GM18498 (cell line): ENCODE data around the gene PLEKHG2.

Experiments used
- ATAC-seq: cut with Tn5 transposase; IDR thresholded peaks from one replicate; pipeline ENCODE4 v1.9.1; 2021; ENCODE audit warnings: mild to moderate bottlenecking, moderate library complexity; ENCODE audit not compliant: unreplicated experiment

PLEKHG2 gene

DNA sequence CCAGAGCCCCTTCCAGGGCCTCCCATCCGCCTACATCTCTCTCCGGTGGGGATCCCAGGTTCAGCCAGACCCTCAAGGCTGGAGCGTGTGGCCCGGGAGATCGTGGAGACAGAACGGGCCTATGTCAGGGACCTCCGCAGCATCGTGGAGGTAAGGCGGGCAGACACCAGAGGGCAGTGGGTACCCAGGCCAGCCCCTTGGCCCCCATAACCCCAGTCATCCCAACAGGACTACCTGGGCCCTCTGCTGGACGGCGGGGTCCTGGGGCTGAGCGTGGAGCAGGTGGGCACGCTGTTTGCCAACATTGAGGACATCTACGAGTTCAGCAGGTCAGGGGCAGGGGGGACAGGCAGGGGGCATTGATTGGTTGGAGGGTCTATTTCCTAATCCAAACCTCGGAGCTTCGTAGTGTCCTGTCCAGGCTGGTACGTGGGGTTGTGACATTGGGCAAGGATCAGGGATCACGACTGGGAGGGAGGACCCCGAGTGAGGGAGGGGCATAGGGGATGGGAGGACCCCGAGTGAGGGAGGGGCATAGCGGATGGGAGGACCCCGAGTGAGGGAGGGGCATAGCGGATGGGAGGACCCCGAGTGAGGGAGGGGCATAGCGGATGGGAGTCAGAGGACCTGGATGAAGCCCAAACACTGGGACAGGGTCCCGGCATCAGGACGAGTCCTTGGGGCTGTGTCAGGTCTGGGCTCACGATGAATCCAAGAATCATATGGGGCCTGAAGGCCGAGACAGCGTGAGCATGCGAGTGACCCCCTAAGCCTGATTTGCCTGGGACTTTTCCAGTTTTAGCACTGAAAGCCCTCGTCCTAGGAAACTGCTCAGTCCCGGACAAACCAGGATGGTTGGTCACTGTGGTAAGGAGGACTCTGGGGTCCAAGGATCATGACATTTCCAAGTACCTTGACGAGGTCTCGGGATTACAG lies 2.9 kb downstream of the PLEKHG2 start:
- no peak for ATAC-seq

DNA sequence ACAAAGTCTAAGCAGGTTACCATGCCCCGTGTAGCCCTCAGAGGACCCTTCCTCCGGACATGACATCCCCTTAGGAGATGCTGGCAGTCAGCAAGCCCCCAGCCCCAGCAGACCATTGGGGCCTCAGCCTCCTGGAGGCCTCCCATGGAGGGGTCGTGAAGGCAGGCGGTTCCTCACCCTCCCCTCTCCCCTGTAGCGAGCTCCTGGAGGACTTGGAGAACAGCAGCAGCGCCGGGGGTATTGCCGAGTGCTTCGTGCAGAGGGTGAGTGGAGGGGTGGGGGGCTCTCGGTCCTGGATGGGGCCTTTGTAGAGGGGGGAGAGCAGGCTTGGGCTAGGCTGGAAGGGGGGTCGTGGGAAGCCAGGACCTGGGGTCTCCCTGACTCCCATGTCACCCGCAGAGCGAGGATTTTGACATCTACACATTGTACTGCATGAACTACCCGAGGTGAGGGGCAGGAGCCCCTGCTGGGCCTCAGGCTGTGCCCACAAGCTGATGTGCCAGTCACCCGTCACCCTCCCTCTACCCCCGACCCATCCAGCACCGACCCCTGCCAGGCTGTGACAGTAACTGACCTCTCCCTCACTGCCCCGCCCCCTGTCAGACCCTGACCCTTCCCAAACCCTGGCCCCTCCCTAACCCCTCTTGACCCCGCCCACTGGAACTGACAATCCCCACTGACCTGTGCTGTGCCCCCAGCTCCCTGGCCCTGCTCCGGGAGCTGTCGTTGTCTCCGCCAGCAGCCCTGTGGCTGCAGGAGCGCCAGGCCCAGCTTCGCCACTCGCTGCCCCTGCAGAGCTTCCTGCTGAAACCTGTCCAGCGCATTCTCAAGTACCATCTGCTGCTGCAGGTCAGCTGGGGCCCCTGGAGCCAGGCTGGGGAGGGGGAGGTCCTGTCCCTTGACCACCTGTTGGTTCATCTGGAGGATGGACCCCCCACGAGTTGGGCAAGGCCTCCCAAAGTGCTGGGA lies 4.0 kb downstream of the PLEKHG2 start:
- no peak for ATAC-seq

DNA sequence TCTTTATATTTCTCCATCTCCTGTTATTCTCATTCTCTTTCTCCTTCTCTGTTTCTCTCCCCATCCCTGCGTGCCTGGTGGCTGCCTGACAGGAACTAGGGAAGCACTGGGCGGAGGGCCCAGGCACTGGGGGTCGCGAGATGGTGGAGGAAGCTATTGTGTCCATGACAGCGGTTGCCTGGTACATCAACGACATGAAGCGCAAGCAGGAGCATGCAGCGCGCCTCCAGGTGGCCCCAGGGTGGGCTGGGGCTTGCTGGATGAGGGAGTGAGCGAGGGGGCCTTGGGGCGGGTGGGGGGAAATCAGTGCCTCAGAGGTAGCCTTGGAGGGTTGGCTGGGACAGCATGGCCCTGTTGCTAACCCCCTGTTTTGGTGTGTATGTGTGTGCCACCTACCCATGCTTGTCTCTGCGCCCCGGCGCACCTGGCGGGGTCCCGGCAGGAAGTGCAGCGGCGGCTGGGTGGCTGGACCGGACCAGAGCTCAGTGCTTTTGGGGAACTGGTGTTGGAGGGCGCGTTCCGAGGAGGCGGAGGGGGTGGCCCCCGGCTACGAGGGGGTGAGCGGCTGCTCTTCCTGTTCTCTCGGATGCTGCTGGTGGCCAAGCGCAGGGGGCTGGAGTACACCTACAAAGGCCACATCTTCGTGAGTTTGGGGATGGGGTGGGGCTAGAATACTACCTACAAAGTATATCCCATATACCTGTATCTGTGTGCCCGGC lies 5.2 kb downstream of the PLEKHG2 start:
- no peak for ATAC-seq

DNA sequence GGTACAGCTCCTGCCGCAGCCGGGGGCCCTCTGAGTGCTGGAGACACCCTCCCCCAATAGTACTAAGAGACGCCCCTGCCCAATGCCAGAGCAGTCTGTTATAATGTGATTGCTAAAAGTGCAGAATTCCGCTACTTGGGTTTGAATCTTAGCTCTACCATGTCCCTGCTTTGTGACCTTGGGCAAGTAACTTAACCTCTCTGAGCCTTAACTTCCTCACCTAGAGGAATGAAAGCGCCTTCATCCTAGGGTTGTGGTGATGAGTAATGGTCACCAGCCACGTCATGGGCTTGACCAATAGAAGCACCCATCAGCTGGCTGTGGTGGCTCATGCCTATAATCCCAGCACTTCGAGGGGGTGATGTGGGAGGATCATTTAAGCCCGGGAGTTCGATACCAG lies 6.5 kb downstream of the PLEKHG2 start:
- ATAC-seq = no peak

DNA sequence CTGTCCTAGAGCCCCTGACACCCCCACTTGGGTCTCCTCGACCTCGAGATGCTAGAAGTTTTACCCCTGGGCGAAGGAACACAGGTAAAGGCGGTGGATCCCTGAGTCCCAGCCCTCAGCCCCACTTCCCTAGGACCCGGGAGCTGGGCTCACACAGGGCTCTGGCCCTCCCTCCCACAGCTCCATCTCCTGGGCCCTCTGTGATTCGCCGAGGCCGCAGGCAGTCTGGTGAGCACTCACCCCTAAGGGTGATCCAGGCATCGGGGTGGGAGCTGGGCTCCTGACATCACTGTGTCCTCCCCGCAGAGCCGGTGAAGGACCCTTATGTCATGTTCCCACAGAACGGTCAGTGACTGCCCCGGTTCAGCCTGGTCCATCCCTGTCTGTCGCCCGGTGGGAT lies 8.3 kb downstream of the PLEKHG2 start:
- no peak for ATAC-seq

DNA sequence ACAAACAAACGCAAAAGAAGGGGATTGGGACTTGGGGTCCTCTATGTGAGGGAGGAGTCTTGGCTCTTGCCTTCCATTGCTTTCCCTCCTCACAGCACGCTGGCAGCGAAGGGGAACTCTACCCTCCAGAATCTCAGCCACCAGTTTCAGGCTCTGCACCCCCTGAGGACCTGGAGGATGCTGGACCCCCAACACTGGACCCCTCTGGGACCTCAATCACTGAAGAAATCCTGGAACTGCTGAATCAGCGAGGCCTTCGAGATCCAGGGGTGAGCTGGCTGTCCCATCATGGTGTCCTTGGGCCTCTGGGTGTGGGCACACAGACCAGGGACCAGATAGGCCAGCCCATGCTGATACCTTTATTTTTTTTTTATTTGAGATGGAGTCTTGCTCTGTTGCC lies 9.6 kb downstream of the PLEKHG2 start:
- no peak for ATAC-seq

DNA sequence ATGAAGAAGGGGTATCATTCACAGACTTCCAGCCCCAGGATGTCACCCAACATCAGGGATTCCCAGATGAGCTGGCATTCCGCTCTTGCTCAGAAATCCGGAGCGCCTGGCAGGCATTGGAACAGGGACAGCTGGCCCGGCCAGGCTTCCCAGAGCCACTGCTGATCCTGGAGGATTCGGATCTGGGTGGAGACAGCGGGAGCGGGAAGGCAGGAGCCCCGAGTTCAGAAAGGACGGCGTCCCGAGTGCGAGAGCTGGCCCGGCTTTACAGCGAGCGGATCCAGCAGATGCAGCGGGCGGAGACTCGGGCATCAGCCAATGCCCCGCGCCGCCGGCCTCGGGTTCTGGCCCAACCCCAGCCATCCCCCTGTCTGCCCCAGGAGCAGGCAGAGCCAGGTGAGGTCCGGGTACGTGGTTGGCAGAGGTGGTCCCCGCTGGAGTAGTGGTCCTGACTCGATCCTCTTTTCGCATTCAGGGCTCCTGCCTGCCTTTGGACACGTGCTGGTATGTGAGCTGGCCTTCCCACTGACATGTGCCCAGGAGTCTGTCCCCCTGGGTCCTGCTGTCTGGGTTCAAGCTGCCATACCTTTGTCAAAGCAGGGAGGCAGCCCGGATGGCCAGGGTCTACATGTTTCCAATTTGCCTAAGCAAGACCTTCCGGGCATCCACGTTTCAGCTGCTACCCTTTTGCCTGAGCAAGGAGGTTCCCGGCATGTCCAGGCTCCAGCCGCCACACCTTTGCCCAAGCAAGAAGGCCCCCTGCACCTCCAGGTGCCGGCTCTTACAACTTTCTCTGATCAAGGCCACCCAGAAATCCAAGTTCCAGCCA lies 11.0 kb downstream of the PLEKHG2 start:
- no peak for ATAC-seq

DNA sequence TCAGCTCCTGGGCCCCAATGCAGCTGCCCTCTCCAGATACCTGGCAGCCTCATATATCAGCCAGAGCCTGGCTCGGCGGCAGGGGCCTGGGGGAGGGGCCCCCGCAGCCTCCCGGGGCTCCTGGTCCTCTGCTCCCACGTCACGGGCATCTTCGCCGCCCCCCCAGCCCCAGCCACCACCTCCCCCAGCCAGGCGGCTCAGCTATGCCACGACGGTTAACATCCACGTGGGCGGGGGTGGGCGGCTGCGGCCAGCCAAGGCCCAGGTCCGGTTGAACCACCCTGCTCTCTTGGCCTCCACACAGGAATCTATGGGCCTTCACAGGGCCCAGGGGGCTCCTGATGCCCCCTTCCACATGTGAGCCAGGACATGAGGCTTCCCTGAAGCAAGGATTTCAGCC lies 12.5 kb downstream of the PLEKHG2 start:
- ATAC-seq = no peak

DNA sequence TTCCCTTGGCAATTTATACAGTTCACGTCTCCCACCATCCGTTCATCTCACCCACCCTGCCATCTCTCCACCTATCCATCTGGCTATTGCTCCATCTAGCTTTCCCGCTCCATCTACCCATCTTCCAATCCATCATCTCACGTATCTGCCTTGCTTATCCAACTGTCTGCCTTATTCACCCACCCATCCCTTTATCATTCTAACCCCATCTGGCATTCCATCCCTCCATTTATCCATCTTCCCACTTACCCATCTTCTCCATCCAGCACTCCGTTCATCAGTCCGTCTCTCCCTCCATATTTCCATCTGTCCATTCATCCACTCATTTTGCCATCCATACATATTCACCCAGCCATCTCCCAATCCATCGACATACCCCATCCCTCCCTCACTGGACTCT lies 13.3 kb downstream of the PLEKHG2 start:
- ATAC-seq = no peak

DNA sequence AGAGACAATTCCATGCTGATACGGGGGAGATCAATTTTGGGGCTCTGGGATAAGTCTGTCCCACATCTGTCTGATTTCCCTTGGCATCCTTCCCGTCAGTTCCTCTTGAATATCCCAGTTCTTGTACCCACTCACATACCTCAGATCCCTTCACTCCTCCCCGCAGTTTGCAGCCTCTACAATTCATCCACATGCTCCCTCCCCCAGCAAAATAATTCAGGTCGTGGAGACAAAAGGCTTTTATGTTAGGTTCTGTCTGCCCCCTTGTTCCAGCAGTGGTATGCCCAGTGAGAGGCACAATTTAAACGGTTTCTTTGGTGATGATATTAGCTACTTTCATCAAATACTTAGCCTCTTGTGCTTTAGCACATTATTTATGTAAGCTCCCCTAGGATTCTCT lies 13.7 kb downstream of the PLEKHG2 start:
- ATAC-seq = no peak

DNA sequence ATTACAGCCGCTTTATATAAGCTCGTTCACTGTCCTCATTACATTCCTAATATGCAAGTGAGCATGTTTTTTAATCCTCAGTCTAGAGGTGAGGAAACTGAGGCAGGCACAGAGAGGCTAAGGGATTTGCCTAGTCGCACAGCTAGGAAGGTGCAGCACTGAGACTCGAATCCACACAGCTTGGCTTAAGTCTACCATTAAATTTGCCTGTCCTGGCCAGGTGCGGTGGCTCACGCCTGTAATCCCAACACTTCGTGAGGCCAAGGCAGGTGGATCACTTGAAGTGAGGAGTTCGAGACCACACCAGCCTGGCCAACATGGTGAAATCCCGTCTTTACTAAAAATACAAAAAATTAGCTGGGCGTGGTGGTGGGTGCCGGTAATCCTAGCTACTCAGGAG lies 15.2 kb downstream of the PLEKHG2 start:
- no peak for ATAC-seq

DNA sequence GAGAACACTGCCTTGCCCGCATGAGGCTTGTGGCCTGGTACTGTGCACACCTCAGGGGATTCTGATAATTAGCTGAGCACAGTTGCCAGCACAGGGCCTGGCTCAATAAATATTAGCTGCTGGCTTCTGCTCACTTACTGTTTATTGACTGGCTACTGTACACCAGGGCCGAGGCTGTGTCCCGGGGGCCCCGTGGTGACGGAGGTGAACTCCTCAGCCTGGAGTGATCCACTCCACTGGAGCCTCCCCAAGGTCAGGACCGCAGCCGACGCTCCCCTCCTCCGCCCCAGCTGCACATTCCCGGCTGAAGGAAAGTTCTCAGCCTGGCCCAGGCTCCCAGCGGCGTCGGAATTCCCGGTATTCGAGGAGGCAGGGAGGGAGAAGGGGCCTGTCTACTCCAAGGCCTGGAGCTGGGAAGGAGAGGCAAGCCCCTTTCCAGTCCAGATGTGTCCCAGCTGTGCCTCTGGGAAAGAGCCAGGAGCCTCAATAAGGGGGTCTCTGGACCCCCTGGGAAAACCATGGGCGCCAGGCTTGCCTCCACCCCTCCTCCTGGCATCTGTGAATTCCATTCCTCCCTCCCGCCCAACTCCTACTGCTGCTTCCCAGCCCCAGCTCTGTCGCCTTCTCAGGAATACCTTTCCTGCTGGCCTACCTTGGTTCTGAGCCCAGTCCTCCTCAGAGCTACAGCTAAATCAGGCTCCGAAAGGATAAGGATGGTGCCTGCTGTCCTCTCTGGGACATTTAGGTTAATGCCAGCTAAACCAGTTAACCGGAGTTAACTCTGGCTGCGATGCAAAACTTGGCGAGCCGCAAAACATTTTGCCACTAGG lies 16.0 kb downstream of the PLEKHG2 start:
- ATAC-seq = no peak

DNA sequence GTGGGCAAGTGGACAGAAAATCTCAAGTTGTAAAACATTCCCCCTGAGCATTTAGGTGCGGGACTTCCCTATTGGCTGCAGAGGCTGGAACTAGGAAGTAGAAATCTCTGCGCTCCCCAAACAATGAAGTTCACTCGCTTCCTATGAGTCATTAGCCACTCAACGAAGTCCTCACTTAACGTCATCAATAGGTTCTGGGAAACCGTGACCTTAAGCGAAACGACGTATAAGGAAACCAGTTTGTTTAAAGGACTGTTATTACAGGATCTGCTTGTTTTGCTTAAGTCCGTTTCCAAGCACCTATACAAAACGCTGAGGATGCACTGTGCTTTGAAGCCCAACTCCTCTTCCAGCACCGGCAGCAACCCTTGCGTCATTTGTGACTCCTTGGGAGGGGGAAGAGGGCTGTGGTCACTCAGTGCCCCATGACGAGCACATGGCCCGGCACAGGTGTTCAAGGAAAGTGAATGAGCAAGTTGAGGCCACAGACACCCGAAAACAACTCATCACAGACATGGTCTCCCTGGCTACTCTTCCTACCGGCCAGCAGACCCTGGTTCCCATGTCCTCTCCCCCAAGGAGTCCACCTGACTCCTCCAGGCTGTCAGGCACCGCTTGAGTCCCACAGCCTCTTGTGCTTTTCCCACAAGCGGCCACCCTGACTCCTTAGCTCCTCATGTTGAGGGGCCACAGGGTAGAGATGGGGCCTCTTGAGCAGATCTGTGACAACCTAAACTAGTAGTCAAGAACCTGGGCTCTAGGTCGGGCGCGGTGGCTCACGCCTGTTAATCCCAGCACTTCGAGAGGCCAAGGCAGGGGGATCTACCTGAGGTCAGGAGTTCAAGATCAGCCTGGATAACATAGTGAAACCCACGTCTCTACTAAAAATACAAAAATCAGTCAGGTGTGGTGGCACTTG lies 18.5 kb downstream of the PLEKHG2 start:
- ATAC-seq = no peak

DNA sequence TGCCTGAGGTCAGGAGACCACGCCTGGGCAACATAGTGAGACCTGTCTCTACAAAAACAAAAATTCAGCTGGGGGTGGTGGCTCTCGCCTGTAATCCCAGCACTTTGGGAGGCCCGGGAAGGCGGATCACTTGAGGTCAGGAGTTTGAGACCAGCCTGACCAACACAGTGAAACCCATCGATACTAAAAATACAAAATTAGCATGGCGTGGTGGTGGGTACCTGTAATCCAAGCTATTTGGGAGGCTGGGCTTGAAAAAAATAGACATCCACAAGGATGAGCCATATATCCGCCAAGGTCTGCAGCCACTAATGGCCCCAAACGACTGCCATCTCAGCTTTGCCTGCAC lies 20.2 kb downstream of the PLEKHG2 start:
- ATAC-seq = no peak

DNA sequence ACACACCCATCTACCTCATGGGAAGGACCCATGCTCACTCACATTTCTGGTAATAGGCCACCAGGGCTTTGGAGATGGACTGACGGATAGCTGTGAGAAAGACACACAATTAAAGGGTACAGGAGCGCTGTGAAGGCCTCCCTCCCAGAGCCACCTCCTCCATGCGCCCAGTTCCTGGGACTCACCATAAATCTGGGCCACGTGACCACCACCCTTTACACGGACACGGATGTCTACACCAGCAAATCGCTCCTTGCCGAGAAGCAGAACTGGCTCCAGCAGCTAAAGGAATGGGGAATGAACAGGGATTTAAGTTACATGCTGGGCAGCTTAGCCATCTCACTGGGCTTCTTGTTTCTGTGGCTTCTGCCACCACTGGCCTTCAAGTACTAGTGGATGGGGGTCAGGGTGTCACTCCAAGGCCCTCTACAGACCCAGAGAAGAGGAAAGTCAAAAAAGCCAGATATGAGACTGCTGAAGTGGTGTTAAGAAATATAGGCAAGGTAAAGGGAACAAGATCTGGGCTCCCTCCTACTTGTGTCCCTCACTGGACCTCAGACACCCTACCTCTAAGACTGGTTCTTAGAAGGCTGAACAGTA lies 21.1 kb downstream of the PLEKHG2 start:
- no peak for ATAC-seq

DNA sequence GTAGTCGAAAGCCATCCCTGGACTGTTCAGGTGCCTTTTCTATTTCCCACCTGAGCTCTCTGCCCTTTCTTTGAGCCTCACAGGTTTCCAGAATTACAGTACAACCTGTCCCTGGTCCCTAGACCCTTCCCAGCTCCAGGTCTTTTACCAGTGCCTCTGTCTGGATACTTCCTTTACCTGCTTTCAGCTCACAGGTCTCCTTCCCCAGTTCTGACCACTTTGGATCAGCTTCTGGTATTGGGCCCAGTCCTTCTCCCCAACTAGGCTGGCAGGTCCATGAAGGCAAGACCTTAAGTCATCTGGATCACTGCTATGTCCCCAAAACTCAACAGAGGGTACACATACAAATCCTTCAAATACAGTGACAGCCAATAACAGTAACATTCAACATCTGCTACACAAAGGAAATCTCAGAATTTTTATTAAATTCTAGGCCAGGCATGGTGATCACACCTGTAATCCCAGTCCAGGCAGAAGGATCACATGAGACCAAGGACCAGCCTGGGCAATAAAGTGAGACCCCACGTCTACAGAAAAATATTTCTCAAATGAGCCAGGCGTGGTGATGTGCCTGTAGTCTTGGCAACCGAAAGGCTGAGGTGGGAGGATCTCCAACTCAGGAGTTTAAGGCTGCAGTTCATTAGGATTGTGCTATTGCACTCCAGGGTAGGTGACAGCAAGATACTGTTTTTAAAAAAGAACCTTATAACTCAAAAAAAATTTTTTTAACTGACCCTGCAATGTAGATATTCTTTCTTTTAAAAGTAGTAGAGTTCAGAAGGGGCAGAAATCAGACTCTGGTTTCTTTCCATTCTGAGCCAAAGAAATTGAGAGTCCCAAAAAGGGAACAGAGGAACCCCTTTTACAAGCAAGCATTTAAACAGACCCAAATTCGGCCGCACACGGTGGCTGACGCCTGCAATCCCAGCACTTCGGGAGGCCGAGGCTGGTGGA lies 21.9 kb downstream of the PLEKHG2 start:
- ATAC-seq = no peak
